Subcutaneous adipose tissue (tissue), 4 donors: ENCODE measurements around the gene MTCH1. TPM values are rescaled to one million over a fixed set of nuclear protein-coding genes. Genes with fewer than 3 reads are reported as not detected.

Experiments
- CTCF ChIP-seq: fragments of 450-650 bp; IDR thresholded peaks from one replicate; pipeline ENCODE4 v1.5.1; 2016; ENCODE audit warnings: low read depth, mild to moderate bottlenecking, control low read depth, antibody characterized with exemption, moderate library complexity
- total RNA-seq, 4 donors: library from RNA; depleted of rRNA; stranded (reverse); fragments of >200 nt; gene quantifications; one replicate each; pipeline ENCODE4 v1.1.0, GENCODE V29; 2016

MTCH1 gene
- total RNA-seq, 4 donors from 2014 or later: 153 to 224 (median 196) TPM

GRCh38 chr6:36927691-36928546 is 58.1 kb downstream of the MTCH1 start:
- TF ChIP-seq CTCF: no peak

DNA sequence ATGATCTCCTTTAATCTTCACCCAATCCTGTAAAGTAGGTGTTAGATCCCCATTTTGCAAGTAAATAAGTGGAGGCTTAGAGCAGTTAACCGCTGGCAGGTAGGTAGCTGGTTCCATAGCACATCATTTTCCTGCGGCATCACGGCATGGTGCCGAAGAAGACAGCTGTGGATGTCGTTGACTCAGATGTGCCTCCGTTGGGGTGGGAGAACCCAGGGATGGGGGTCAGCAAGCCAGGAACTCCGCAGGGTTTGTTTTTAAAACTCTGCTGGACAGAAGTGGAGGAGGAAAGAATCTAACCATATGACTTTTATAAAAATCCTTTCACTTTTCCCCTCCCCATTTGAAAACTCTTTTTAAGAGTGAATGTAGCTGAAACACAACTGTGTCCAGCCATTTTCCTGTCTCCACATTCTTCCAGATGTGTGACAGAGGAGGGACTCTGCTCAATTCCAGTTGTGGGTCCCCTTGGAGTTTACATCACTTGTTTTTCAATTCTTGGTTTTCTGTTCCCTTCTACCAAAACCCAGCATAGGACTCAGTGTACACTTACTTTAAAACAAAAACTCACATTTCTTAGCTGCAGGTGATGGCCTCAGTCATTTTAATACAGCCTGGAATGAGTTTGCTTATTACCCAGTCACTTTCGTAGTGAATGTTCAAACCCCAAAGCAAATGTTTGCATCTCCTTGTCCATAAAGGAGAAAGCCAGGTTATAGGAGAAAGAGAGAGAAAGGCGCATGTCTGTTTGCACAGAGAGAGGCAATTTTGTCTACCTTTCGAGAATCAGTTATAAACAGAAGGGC is 59.1 kb downstream of the MTCH1 start:
- TF ChIP-seq CTCF: no peak

DNA sequence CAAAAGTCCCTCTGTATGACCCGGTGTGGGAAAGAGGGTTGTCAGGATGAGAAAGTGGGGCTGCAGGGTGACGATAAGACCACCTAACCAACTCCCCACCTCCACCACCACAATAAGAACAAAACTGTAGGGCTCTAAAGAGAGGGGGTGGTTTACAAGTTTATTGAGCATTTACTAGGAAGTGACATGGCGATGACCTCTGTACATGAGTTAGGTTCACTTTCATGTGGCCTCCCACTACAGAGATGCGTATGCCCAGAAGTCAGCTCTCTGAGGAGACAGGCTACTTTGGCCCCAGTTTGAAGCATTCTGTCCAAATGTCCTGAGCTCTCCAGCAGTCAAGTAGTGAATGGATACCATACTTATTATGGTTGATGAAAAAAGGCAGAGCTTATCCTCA is 60.2 kb downstream of the MTCH1 start:
- no peak for TF ChIP-seq CTCF

- TF ChIP-seq CTCF: no peak
These were observed 61.1 kb downstream of the MTCH1 start for GRCh38 chr6:36924778-36925374.

DNA sequence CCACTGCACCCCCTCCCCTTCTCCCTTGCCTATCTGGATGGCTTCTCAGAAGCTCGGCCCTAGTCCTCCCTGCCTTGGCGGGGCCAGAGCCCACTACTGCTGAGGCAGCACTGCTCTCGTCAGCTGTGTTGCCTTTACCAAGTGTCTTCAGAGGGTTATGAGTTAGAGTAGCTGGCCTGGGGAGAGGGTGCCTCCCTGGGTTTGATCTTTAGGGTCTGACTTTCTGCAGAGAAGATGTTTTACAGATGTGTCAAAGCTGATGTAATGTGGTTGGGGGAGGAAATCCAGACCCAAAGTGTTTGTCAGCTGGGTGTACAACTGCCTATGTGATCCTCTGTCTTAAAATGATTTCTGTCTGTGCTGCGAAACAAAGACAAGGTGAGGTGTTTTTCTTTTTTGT is 61.9 kb downstream of the MTCH1 start:
- TF ChIP-seq CTCF: no peak

- no peak for TF ChIP-seq CTCF
These were observed 65.5 kb downstream of the MTCH1 start for GRCh38 chr6:36920546-36920945.

DNA sequence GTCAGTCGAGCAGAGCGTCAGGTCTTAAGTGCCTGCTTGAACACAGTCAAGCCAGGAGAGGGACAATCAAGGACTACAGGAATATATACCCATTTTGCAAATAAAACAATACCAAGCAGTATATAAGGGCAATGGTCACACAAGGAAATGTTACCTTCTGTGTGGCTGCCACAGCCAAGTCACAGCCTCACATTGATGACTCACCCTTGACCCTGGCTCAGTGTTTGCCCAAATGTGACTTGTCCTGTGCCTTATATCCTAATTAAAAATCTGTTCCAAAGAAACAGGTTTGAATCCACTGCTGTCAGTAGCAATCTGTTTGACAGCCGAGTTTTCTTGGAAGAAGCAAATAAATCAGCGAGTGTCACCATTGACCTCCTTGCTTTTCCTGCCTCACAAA is 65.9 kb downstream of the MTCH1 start:
- TF ChIP-seq CTCF: no peak
